ENCODE results near the gene ANKRD33B.
"Not testable (repeated sequence)": the region's sequence is repeated elsewhere in the genome, so short reads cannot be mapped to it uniquely, and the experiment has no call there.

Gene ANKRD33B

DNA sequence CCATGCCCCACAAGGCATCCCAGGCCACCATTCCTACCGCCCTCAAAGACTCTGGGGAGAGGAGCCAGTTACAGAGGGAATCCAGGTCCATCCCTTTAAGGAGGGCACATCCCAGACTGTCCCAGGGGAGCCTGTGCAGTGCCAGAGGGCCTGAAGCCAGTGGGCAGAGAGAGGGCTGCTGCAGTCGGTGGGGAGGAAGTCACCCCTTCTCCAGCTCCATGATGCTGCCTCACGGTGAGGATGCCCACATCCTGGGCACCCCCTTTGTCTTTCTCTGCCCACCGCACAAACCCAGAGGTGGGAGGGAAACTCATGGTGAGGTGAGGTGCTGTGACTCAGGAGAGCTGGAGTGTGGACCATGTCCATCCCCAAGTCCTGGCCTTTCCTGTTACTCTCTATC is 26.2 kb upstream of the ANKRD33B start:
- no peak for DNase-seq (ENCODE audit: low read depth)

GRCh38 chr5:10538103-10538788 is 25.6 kb upstream of the ANKRD33B start:
- DNase-seq (ENCODE audit: low read depth) = no peak

GRCh38 chr5:10538789-10539686 is 24.8 kb upstream of the ANKRD33B start:
- no peak for DNase-seq (ENCODE audit: low read depth)

DNA sequence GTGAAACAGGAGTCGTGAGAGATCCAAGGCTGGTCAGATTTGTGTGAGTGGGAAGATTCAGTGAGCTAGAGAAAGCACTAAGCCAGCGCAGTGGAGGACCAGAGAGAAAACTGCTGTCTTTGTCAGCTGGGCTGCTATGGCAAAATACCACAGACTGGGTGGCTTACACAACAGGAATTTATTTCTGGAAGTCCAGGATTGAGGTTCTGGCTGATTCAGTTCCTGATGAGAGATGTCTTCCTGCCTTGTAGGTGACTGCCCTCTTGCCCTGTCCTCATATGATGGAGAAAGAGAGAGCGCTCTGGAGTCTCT is 24.2 kb upstream of the ANKRD33B start:
- no peak for DNase-seq (ENCODE audit: low read depth)

- DNase-seq (ENCODE audit: low read depth) = no peak
These were observed 23.8 kb upstream of the ANKRD33B start for GRCh38 chr5:10540036-10540544.

DNA sequence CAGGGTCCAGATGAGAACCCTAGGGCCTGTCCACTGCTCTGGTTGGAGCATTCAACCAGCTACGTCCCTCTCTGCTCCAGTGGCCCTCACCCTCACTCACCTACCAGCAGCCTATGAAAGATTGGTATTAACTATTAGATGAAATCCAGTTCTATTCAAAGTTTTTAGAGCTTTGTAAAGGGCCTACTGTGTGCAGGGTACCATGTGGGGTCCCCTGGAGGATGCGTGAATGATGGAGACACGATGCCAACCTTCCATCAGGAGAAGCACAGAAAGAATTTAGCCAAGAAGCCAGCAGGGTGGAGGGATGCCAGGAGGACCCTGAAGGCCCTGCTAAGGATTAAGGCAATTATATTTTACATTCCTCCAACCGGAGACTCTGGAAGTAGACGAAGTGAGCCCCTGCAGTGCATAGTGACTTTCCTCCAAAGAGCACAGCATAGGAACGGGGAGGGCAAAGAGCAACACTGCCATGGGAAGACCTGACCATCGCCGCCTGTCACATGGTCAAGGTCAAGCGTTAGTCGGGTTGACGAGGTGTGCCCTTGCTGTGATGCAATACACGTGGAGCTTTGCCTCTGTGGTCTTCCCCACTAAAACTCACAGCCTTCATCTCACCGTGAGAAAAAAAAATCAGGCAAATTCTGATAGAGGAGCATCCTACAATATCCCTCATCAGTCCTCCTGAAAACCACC is 22.8 kb upstream of the ANKRD33B start:
- no peak for DNase-seq (ENCODE audit: low read depth)

DNA sequence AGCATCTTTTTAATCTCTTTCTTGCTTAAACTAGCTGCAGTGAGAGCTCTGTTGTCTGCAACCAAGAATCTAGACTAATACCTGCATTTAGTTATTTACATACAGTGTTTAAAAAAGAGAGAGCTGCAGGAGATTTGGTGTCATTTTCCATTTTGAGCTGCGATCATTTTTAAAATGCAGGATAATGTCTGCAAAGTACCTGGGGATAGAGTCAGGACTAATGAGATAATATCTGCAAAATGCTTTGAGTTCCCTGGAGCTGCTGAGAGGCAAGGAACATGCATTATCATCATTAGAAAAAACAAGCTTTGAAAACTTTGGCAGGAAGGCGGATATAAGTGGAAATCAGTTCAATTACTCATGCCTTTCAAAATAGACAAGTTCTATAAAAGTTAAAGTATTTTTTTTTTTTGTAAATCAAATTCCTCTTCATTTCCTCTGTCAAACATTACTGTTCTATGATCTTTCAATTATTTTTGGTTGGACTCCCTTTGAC is 21.8 kb upstream of the ANKRD33B start:
- no peak for DNase-seq (ENCODE audit: low read depth)

DNA sequence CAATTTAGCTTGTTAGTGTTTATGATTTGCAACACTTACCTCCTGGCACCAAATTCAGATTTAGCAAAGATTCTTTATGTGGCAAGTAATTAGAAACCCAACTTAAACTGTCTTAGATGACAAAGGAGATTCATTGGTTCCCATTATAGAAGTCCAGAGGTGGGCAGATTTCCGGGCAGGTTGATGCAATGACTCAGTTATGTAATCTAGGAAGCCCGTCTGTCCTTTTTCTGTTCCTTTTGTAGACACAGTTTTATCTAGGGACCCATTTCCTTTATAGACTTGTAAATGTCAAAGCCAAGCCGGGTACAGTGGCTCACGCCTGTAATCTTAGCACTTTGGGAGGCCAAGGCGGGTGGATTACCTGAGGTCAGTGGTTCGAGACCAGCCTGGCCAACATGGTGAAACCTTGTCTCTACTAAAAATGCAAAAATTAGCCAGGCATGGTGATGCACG is 20.3 kb upstream of the ANKRD33B start:
- no peak for DNase-seq (ENCODE audit: low read depth)

- no peak for DNase-seq (ENCODE audit: low read depth)
These were observed 18.8 kb upstream of the ANKRD33B start for GRCh38 chr5:10545084-10545483.

DNA sequence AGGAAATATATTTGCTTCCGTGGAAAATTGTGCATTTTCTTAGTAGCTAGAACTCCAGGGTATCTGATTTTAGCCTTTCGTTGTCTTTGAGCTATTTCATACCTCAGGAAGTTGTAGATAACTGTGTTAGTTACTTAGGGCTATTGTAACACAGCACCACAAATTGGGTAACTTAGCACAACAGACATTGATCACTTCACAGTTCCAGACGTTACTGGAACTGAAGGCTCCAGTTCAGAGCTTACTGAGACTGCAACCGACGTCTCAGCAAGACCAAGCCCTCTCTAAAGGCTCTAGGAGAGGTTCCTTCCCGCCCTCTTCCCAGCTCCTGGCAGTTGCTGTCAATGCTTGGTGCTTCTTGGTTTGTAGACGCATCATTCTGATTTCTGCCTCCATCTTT is 17.7 kb upstream of the ANKRD33B start:
- no peak for DNase-seq (ENCODE audit: low read depth)

- no peak for DNase-seq (ENCODE audit: low read depth)
These were observed 15.3 kb upstream of the ANKRD33B start for GRCh38 chr5:10548418-10549122.

- not testable (repeated sequence) for DNase-seq (ENCODE audit: low read depth)
These were observed 14.8 kb upstream of the ANKRD33B start for GRCh38 chr5:10549123-10549514.

DNA sequence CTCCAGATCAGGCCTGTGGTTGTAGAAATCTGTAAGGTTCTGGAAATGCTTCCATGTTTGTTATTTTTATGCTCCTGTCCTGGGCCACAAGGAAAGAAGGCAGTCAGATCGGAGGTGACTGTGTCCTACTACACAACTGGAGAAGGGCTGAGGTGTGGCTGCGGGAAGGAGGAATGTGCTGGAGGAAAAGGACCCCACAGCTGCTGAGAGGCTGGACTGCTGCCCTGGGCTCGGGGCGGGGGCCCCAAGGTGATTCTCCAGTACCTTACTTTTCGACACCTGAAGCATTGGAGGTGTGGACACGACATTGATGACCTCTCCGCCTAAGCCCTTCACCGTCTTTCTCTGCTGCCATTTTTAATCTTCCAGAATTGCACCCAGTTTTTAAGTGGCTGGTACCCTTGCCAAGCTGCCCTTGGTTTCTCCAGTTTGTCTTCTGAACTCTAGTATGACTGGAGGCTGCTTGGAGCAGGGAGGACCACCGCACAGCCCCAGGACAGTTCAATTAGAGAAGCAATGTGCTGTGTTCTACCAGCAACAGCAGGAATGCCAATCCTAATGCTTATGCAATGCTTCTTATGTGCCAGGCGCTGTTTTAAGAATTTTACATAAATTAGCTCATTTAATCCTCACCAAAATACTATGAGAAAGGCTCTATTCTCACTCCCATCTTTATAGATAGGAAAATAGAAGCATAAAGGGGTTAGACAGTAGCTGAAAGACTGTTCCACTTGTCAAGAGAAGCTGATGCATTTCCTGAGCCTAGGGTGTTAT is 13.5 kb upstream of the ANKRD33B start:
- DNase-seq (ENCODE audit: low read depth) = no peak

DNA sequence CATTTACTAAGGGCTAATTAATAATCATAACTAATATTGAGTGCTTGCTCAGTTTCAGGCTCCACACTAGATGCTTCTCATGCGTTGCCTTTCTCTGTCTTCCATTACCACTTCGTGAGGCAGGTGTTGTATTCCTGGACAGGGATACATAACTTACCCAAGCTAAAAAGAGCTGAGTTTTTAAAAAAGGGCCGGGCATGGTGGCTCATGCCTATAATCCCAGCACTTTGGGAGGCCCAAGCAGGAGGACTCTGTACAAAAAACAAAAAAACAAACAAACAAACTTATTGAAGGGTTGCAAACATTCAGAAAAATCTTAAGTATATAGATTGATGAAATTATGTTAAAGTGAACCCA is 12.1 kb upstream of the ANKRD33B start:
- no peak for DNase-seq (ENCODE audit: low read depth)

- no peak for DNase-seq (ENCODE audit: low read depth)
These were observed 11.4 kb upstream of the ANKRD33B start for GRCh38 chr5:10552183-10553143.

- no peak for DNase-seq (ENCODE audit: low read depth)
These were observed 10.4 kb upstream of the ANKRD33B start for GRCh38 chr5:10553476-10553875.

- DNase-seq (ENCODE audit: low read depth) = no peak
These were observed 8.6 kb upstream of the ANKRD33B start for GRCh38 chr5:10555277-10555684.

DNA sequence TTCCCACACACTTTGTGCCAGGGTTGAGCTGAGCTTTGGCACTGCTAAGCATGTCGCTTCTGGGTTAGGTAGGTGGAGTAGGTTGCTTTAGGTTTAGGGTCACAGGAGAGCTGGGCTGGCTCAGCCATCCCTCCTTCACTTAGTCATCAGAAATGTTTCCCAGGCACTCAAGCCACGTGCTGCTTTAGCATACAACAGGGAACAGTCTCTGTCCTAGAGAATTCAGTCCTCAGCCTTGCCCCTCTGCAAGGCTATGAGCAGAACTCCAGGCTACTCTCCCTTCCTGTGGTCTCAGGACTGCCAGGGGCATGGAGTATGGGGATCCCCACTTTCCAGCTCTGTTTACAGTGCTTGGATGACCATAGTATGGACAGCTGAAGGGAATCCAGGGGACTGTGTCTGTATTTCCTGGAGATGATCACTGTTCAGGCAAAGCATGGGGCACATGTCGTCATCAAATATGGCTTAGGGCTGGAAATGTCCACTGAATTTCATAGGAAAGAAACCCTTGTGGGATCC is 7.5 kb upstream of the ANKRD33B start:
- no peak for DNase-seq (ENCODE audit: low read depth)

DNA sequence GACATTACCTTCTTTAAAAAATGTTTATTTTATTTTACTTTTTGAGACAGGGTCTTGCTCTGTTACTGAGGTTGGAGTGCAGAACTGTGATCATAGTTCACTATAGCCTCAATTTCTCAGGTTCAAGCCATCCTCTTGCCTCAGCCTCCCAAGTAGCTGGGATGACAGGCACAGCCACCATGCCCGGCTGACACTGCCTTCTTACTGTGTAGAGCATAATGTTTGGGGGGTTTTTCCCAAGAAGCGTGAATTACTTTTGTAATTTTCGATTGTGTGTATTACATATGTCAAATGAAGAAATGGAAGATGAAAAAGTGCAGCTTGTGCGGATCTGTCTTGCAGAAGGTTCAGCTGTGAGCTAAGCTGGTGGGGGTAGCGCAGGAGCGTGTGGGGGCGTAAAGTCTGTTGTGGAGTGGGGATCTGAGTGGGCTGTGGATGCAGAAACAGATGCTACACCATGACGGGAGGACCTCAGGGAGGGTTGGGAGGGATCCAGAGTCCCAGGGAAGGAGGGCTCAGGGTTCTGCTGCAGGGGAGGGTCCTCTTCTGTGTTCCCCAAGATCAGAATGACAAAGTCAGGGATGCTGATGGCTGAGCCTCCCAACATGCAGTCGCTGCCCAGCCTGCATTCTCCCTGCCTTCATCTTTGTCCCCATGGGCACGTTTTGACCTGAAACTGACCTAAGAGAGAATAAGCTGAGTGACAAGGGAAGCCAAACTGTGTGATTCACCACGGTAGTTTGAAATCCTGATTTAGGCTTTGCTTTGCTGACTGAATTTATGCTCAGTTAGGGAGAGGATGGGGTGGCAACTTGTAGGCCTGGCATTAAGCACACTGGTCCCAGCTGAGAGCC is 6.8 kb upstream of the ANKRD33B start:
- DNase-seq (ENCODE audit: low read depth) = no peak
